ENCODE data around the gene DHRS1.

Gene DHRS1

DNA sequence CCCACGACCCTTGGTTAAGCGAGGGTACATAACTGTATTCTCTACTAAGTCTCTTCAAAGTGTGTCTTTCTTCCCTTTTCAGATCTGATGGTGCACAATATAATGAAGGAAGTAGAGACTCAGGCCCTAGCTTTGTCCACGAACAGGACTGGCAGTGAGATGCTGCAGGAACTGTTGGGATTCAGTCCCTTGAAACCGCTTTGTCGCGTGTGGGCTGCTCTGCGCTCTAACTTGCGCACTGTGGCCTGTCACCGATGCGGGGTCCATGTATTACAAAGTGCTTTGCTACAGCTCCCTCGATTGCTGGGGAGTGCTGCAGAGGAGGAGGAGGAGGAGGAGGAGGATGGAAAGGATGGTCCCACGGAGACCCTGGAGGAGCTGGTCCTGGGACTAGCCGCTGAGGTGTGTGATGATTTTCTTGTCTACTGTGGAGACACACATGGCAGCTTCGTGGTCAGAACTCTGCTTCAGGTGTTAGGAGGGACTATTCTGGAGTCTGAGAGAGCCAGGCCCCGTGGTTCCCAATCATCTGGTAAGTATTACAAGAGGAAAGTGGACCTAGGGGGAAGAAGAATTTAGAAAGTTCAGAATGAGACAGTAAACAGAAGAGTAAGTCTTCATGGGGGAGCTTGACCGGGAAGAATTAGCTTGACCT, 873 bp upstream of the DHRS1 start:
- Histone ChIP-seq H2AFZ (ENCODE audit: low read depth, low read length) (peak overlapping the region; percentile 97), H3K36me3 (ENCODE audit: insufficient read depth, low read length) (peaks cover 58% of the 10 kb centered on the region)

DNA sequence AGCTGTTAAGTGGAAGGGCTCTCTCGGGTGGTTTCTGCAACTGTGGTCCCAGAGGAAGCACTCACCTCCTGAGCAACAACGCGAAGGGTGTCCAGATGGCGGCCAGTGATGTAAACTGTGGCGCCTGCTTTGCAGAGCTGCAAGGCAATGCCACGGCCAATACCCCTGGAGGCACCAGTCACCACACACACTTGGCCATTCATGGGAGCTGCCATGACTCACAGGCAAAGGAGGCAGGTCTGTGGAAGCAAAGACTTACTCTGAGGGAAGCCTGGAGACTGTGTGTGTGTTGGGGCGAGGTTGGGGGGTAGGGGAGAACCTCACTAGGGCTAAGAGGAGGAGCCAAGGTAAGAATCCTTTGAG, 707 bp downstream of the DHRS1 start:
- TF ChIP-seq EZH2 (IDR thresholded peaks at IDR 0.05; ENCODE audit: borderline replicate concordance, low read depth, low read length, severe bottlenecking), result no peak
- TF ChIP-seq, protein P1, sequence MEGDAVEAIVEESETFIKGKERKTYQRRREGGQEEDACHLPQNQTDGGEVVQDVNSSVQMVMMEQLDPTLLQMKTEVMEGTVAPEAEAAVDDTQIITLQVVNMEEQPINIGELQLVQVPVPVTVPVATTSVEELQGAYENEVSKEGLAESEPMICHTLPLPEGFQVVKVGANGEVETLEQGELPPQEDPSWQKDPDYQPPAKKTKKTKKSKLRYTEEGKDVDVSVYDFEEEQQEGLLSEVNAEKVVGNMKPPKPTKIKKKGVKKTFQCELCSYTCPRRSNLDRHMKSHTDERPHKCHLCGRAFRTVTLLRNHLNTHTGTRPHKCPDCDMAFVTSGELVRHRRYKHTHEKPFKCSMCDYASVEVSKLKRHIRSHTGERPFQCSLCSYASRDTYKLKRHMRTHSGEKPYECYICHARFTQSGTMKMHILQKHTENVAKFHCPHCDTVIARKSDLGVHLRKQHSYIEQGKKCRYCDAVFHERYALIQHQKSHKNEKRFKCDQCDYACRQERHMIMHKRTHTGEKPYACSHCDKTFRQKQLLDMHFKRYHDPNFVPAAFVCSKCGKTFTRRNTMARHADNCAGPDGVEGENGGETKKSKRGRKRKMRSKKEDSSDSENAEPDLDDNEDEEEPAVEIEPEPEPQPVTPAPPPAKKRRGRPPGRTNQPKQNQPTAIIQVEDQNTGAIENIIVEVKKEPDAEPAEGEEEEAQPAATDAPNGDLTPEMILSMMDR (IDR thresholded peaks at IDR 0.05; ENCODE audit: borderline replicate concordance, extremely low read depth, low read length, poor library complexity, severe bottlenecking), result no peak
- Histone ChIP-seq H3K4me2 (ENCODE audit: insufficient read depth, low read length) (peak overlapping the region; percentile 94), H3K4me3 (ENCODE audit: low read depth in 1 of 2, low read length in 2 of 2) (peak overlapping the region; percentile 50 to 95; a peak in 3 of 4 replicates), H2AFZ (ENCODE audit: low read depth, low read length) (peak overlapping the region; percentile 97), H3K79me2 (ENCODE audit: insufficient read depth, low read length) (peaks cover 31% of the 10 kb centered on the region), H3K27ac (ENCODE audit: low read length) (peak overlapping the region; percentile 79), H3K9ac (ENCODE audit: low read depth, low read length) (peak overlapping the region; percentile 73), H4K20me1 (ENCODE audit: insufficient read depth, low read length) (peaks cover 5% of the 10 kb centered on the region; the same call in 1 of the 2 replicates), H3K36me3 (ENCODE audit: insufficient read depth, low read length) (peaks cover 43% of the 10 kb centered on the region), H3K27me3 (ENCODE audit: insufficient read depth, low read length, poor library complexity) (no peaks in the 10 kb centered on the region), H3K4me1 (ENCODE audit: insufficient read depth, low read length) (peaks cover 51% of the 10 kb centered on the region), H3K9me3 (ENCODE audit: insufficient read depth, low read length, severe bottlenecking) (no peaks in the 10 kb centered on the region)
- DNase-seq (no peak), ATAC-seq (ENCODE audit: insufficient read depth, low read depth) (no peak)

More for the DNA sequence above, 873 bp upstream of the DHRS1 start:
- ATAC-seq (ENCODE audit: insufficient read depth, low read depth), result no peak
- peak overlapping the region; percentile 79 for H3K27ac ChIP-seq (ENCODE audit: low read length)
- H3K9me3 ChIP-seq (ENCODE audit: insufficient read depth, low read length, severe bottlenecking), result no peaks in the 10 kb centered on the region
- peaks cover 5% of the 10 kb centered on the region; the same call in 1 of the 2 replicates for H4K20me1 ChIP-seq (ENCODE audit: insufficient read depth, low read length)
- H3K4me1 ChIP-seq (ENCODE audit: insufficient read depth, low read length), result peaks cover 51% of the 10 kb centered on the region
- TF ChIP-seq, protein P1 (IDR thresholded peaks at IDR 0.05; ENCODE audit: borderline replicate concordance, extremely low read depth, low read length, poor library complexity, severe bottlenecking), result no peak
- TF ChIP-seq EZH2 (IDR thresholded peaks at IDR 0.05; ENCODE audit: borderline replicate concordance, low read depth, low read length, severe bottlenecking), result no peak
- peaks cover 31% of the 10 kb centered on the region for H3K79me2 ChIP-seq (ENCODE audit: insufficient read depth, low read length)
- no peaks in the 10 kb centered on the region for H3K27me3 ChIP-seq (ENCODE audit: insufficient read depth, low read length, poor library complexity)
- peak overlapping the region; percentile 94 for H3K4me2 ChIP-seq (ENCODE audit: insufficient read depth, low read length)
- no peak for DNase-seq
- H3K9ac ChIP-seq (ENCODE audit: low read depth, low read length), result peak overlapping the region; percentile 73
- H3K4me3 ChIP-seq (ENCODE audit: low read depth in 1 of 2, low read length in 2 of 2), result peak overlapping the region; percentile 50 to 95; a peak in 3 of 4 replicates

DNA sequence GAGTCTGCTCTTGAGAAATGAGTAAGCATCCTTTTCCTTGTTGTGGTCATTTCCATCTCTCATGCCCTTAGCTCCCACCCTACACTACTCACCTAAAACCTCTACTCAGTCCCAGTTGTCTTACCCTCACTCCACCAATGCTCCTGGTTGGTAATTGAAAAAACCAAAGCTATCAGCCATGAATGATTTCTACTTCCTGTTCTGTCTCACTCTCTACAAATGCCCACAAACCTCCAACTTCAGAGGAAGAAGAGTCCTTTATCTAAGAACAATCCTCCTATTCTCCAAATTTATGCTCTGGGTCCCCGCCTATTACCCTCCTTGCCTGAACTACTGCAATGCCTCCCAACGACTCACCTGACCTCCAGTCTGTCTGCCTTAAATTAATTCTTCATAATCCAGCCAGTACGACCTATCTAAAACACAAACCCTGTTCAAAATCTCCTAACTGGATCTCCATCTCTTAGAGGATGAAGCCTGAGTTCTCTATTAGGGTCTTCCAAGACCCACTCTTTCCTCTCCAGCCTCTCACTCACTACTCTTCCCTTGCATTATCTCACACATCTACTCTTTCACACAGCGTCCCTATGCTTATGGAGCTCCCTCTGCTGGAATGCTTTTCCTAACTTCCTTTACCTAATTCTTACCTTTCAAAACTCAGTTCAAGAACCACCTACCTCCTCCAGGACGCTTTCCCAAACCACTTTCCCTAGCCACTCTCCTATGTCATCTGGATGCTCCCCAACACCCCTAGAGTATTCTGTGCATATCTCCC, 2.2 kb downstream of the DHRS1 start:
- peaks cover 5% of the 10 kb centered on the region; the same call in 1 of the 2 replicates for H4K20me1 ChIP-seq (ENCODE audit: insufficient read depth, low read length)
- peaks cover 51% of the 10 kb centered on the region for H3K4me1 ChIP-seq (ENCODE audit: insufficient read depth, low read length)
- DNase-seq (no peak), ATAC-seq (ENCODE audit: insufficient read depth, low read depth) (peak; percentile 13; the same call in 2 of the 3 replicates)
- H3K27ac ChIP-seq (ENCODE audit: low read length), result peak overlapping the region; percentile 23; the same call in 1 of the 2 replicates
- H2AFZ ChIP-seq (ENCODE audit: low read depth, low read length), result no peak overlapping the region; the same call in 1 of the 2 replicates
- no peak overlapping the region for H3K9ac ChIP-seq (ENCODE audit: low read depth, low read length)
- peaks cover 31% of the 10 kb centered on the region for H3K79me2 ChIP-seq (ENCODE audit: insufficient read depth, low read length)
- no peak overlapping the region for H3K4me3 ChIP-seq (ENCODE audit: low read depth in 1 of 2, low read length in 2 of 2)
- no peaks in the 10 kb centered on the region for H3K9me3 ChIP-seq (ENCODE audit: insufficient read depth, low read length, severe bottlenecking)
- TF ChIP-seq, protein P1 (IDR thresholded peaks at IDR 0.05; ENCODE audit: borderline replicate concordance, extremely low read depth, low read length, poor library complexity, severe bottlenecking), result peak; percentile 54
- no peak for TF ChIP-seq EZH2 (IDR thresholded peaks at IDR 0.05; ENCODE audit: borderline replicate concordance, low read depth, low read length, severe bottlenecking)
- H3K36me3 ChIP-seq (ENCODE audit: insufficient read depth, low read length), result peaks cover 32% of the 10 kb centered on the region
- no peaks in the 10 kb centered on the region for H3K27me3 ChIP-seq (ENCODE audit: insufficient read depth, low read length, poor library complexity)
- H3K4me2 ChIP-seq (ENCODE audit: insufficient read depth, low read length), result no peak overlapping the region
